ENCODE measurements around the gene LRGUK.

LRGUK gene

GRCh38 chr7:134141868-134142264 lies 14.7 kb downstream of the LRGUK start:
- Histone ChIP-seq H3K4me1 (ENCODE audit: control extremely low read depth in 1 of 4, control insufficient read depth in 4 of 4, insufficient read depth in 4 of 4, low read length in 3 of 4) (no peaks in the 10 kb centered on the region), H3K9me3 (ENCODE audit: control extremely low read depth in 1 of 5, control insufficient read depth in 4 of 5, insufficient read depth in 2 of 5, low read depth in 1 of 5, low read length in 4 of 5) (no peaks in the 10 kb centered on the region), H3K36me3 (ENCODE audit: control insufficient read depth in 4 of 4, insufficient read depth in 4 of 4, low read length in 3 of 4) (no peaks in the 10 kb centered on the region), H3K27me3 (replicated peaks in 2 of 5; ENCODE audit: control insufficient read depth in 4 of 5, insufficient read depth in 5 of 5, low read length in 4 of 5) (no peaks in the 10 kb centered on the region), H3K27ac (ENCODE audit: insufficient read depth in 1 of 2, low read depth in 1 of 2, low read length in 2 of 2, poor library complexity in 1 of 2, severe bottlenecking in 2 of 2) (no peak overlapping the region), H3K4me3 (ENCODE audit: control insufficient read depth in 1 of 7, extremely low read depth in 1 of 7, insufficient read depth in 4 of 7, low read depth in 2 of 7, low read length in 6 of 7) (no peak overlapping the region)
- WGBS (ENCODE audit: insufficient coverage) = 75% methylated on average over 4 of the region's 5 CpGs
- DNase-seq = no peak
- CTCF ChIA-PET = interaction anchor here (0.6 to 1.9 kb wide), 9 partner anchors 9 to 448 kb away, joined by 3 to 17 read pairs (median 4); partner anchors contain the start of genes LRGUK and SLC35B4
- POLR2A ChIA-PET = no interaction called here

- Histone ChIP-seq H3K4me1 (ENCODE audit: control extremely low read depth in 1 of 4, control insufficient read depth in 4 of 4, insufficient read depth in 4 of 4, low read length in 3 of 4) (no peaks in the 10 kb centered on the region), H3K36me3 (ENCODE audit: control insufficient read depth in 4 of 4, insufficient read depth in 4 of 4, low read length in 3 of 4) (no peaks in the 10 kb centered on the region), H3K27me3 (replicated peaks in 2 of 5; ENCODE audit: control insufficient read depth in 4 of 5, insufficient read depth in 5 of 5, low read length in 4 of 5) (no peaks in the 10 kb centered on the region), H3K4me3 (ENCODE audit: control insufficient read depth in 1 of 7, extremely low read depth in 1 of 7, insufficient read depth in 4 of 7, low read depth in 2 of 7, low read length in 6 of 7) (no peak overlapping the region), H3K27ac (ENCODE audit: insufficient read depth in 1 of 2, low read depth in 1 of 2, low read length in 2 of 2, poor library complexity in 1 of 2, severe bottlenecking in 2 of 2) (no peak overlapping the region), H3K9me3 (ENCODE audit: control extremely low read depth in 1 of 5, control insufficient read depth in 4 of 5, insufficient read depth in 2 of 5, low read depth in 1 of 5, low read length in 4 of 5) (no peaks in the 10 kb centered on the region)
- ChIA-PET POLR2A (no interaction called here), CTCF (interaction anchor here (1.9 kb wide), 1 partner anchor 12 kb away, joined by 4 read pairs; no protein-coding TSS in a partner anchor)
- WGBS (ENCODE audit: insufficient coverage) = 90% methylated on average over 2 of the region's 3 CpGs
- DNase-seq = no peak
Measured at GRCh38 chr7:134153493-134154136, 26.5 kb downstream of the LRGUK start.

- POLR2A ChIA-PET = no interaction called here
- H3K4me1 ChIP-seq (ENCODE audit: control extremely low read depth in 1 of 4, control insufficient read depth in 4 of 4, insufficient read depth in 4 of 4, low read length in 3 of 4) = no peaks in the 10 kb centered on the region
- CTCF ChIA-PET = interaction anchor here (1.9 kb wide), 1 partner anchor 13 kb away, joined by 4 read pairs; no protein-coding TSS in a partner anchor
- 100% methylated on average over 2 of the region's 2 CpGs for WGBS (ENCODE audit: insufficient coverage)
- H3K36me3 ChIP-seq (ENCODE audit: control insufficient read depth in 4 of 4, insufficient read depth in 4 of 4, low read length in 3 of 4) = no peaks in the 10 kb centered on the region
- no peak overlapping the region for H3K27ac ChIP-seq (ENCODE audit: insufficient read depth in 1 of 2, low read depth in 1 of 2, low read length in 2 of 2, poor library complexity in 1 of 2, severe bottlenecking in 2 of 2)
- H3K27me3 ChIP-seq (replicated peaks in 2 of 5; ENCODE audit: control insufficient read depth in 4 of 5, insufficient read depth in 5 of 5, low read length in 4 of 5) = no peaks in the 10 kb centered on the region
- no peak for DNase-seq
- no peak overlapping the region for H3K4me3 ChIP-seq (ENCODE audit: control insufficient read depth in 1 of 7, extremely low read depth in 1 of 7, insufficient read depth in 4 of 7, low read depth in 2 of 7, low read length in 6 of 7)
- no peaks in the 10 kb centered on the region for H3K9me3 ChIP-seq (ENCODE audit: control extremely low read depth in 1 of 5, control insufficient read depth in 4 of 5, insufficient read depth in 2 of 5, low read depth in 1 of 5, low read length in 4 of 5)
Measured at GRCh38 chr7:134154581-134155130, 27.5 kb downstream of the LRGUK start.

DNA sequence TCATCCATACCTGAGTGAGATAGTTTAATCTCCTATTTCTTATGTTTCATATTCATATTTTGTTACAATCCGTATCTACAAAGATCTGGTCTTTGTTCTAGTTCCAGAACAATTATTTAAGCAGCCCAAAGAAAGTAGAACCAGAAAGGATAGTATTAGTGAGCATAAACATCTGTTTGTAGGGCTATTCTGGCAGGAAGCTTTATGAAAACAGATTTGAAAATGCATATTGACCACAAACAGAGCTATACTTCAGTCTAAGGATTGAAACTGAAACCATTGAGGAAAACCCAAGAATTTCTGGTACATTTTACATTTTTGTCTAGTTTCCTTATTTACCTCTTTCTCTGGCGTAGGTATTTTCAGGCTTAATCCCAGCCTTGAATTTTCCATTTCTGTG lies 28.1 kb downstream of the LRGUK start:
- H3K4me1 ChIP-seq (ENCODE audit: control extremely low read depth in 1 of 4, control insufficient read depth in 4 of 4, insufficient read depth in 4 of 4, low read length in 3 of 4) = no peaks in the 10 kb centered on the region
- H3K36me3 ChIP-seq (ENCODE audit: control insufficient read depth in 4 of 4, insufficient read depth in 4 of 4, low read length in 3 of 4) = no peaks in the 10 kb centered on the region
- POLR2A ChIA-PET = no interaction called here
- H3K27me3 ChIP-seq (replicated peaks in 2 of 5; ENCODE audit: control insufficient read depth in 4 of 5, insufficient read depth in 5 of 5, low read length in 4 of 5) = no peaks in the 10 kb centered on the region
- no peaks in the 10 kb centered on the region for H3K9me3 ChIP-seq (ENCODE audit: control extremely low read depth in 1 of 5, control insufficient read depth in 4 of 5, insufficient read depth in 2 of 5, low read depth in 1 of 5, low read length in 4 of 5)
- H3K4me3 ChIP-seq (ENCODE audit: control insufficient read depth in 1 of 7, extremely low read depth in 1 of 7, insufficient read depth in 4 of 7, low read depth in 2 of 7, low read length in 6 of 7) = no peak overlapping the region
- H3K27ac ChIP-seq (ENCODE audit: insufficient read depth in 1 of 2, low read depth in 1 of 2, low read length in 2 of 2, poor library complexity in 1 of 2, severe bottlenecking in 2 of 2) = no peak overlapping the region
- WGBS (ENCODE audit: insufficient coverage) = no CpG with 5 or more reads among the region's 2 CpGs
- CTCF ChIA-PET = no interaction called here
- DNase-seq = no peak

- no peaks in the 10 kb centered on the region for H3K36me3 ChIP-seq (ENCODE audit: control insufficient read depth in 4 of 4, insufficient read depth in 4 of 4, low read length in 3 of 4)
- no peak overlapping the region for H3K27ac ChIP-seq (ENCODE audit: insufficient read depth in 1 of 2, low read depth in 1 of 2, low read length in 2 of 2, poor library complexity in 1 of 2, severe bottlenecking in 2 of 2)
- ChIA-PET POLR2A (no interaction called here), CTCF (no interaction called here)
- no peaks in the 10 kb centered on the region for H3K4me1 ChIP-seq (ENCODE audit: control extremely low read depth in 1 of 4, control insufficient read depth in 4 of 4, insufficient read depth in 4 of 4, low read length in 3 of 4)
- no peaks in the 10 kb centered on the region for H3K9me3 ChIP-seq (ENCODE audit: control extremely low read depth in 1 of 5, control insufficient read depth in 4 of 5, insufficient read depth in 2 of 5, low read depth in 1 of 5, low read length in 4 of 5)
- DNase-seq = no peak
- 100% methylated on average over 1 of the region's 5 CpGs for WGBS (ENCODE audit: insufficient coverage)
- no peaks in the 10 kb centered on the region for H3K27me3 ChIP-seq (replicated peaks in 2 of 5; ENCODE audit: control insufficient read depth in 4 of 5, insufficient read depth in 5 of 5, low read length in 4 of 5)
- H3K4me3 ChIP-seq (ENCODE audit: control insufficient read depth in 1 of 7, extremely low read depth in 1 of 7, insufficient read depth in 4 of 7, low read depth in 2 of 7, low read length in 6 of 7) = no peak overlapping the region
Measured at GRCh38 chr7:134155871-134156270, 28.7 kb downstream of the LRGUK start.

GRCh38 chr7:134165252-134165651 lies 38.1 kb downstream of the LRGUK start:
- 100% methylated on average over 3 of the region's 3 CpGs for WGBS (ENCODE audit: insufficient coverage)
- Histone ChIP-seq H3K9me3 (ENCODE audit: control extremely low read depth in 1 of 5, control insufficient read depth in 4 of 5, insufficient read depth in 2 of 5, low read depth in 1 of 5, low read length in 4 of 5) (no peaks in the 10 kb centered on the region), H3K27ac (ENCODE audit: insufficient read depth in 1 of 2, low read depth in 1 of 2, low read length in 2 of 2, poor library complexity in 1 of 2, severe bottlenecking in 2 of 2) (no peak overlapping the region), H3K27me3 (replicated peaks in 2 of 5; ENCODE audit: control insufficient read depth in 4 of 5, insufficient read depth in 5 of 5, low read length in 4 of 5) (no peaks in the 10 kb centered on the region), H3K4me3 (ENCODE audit: control insufficient read depth in 1 of 7, extremely low read depth in 1 of 7, insufficient read depth in 4 of 7, low read depth in 2 of 7, low read length in 6 of 7) (no peak overlapping the region), H3K4me1 (ENCODE audit: control extremely low read depth in 1 of 4, control insufficient read depth in 4 of 4, insufficient read depth in 4 of 4, low read length in 3 of 4) (no peaks in the 10 kb centered on the region), H3K36me3 (ENCODE audit: control insufficient read depth in 4 of 4, insufficient read depth in 4 of 4, low read length in 3 of 4) (no peaks in the 10 kb centered on the region)
- CTCF ChIA-PET = no interaction called here
- DNase-seq = no peak
- POLR2A ChIA-PET = no interaction called here

GRCh38 chr7:134167250-134167649 lies 40.1 kb downstream of the LRGUK start:
- Histone ChIP-seq H3K4me1 (ENCODE audit: control extremely low read depth in 1 of 4, control insufficient read depth in 4 of 4, insufficient read depth in 4 of 4, low read length in 3 of 4) (no peaks in the 10 kb centered on the region), H3K4me3 (ENCODE audit: control insufficient read depth in 1 of 7, extremely low read depth in 1 of 7, insufficient read depth in 4 of 7, low read depth in 2 of 7, low read length in 6 of 7) (no peak overlapping the region), H3K27ac (ENCODE audit: insufficient read depth in 1 of 2, low read depth in 1 of 2, low read length in 2 of 2, poor library complexity in 1 of 2, severe bottlenecking in 2 of 2) (no peak overlapping the region), H3K9me3 (ENCODE audit: control extremely low read depth in 1 of 5, control insufficient read depth in 4 of 5, insufficient read depth in 2 of 5, low read depth in 1 of 5, low read length in 4 of 5) (no peaks in the 10 kb centered on the region), H3K36me3 (ENCODE audit: control insufficient read depth in 4 of 4, insufficient read depth in 4 of 4, low read length in 3 of 4) (no peaks in the 10 kb centered on the region), H3K27me3 (replicated peaks in 2 of 5; ENCODE audit: control insufficient read depth in 4 of 5, insufficient read depth in 5 of 5, low read length in 4 of 5) (no peaks in the 10 kb centered on the region)
- no peak for DNase-seq
- CTCF ChIA-PET = no interaction called here
- POLR2A ChIA-PET = no interaction called here
- 98% methylated on average over 5 of the region's 5 CpGs for WGBS (ENCODE audit: insufficient coverage)

Data from common myeloid progenitor, CD34-positive (primary cell).